AG10803 (cell line): ENCODE data around the gene FLNA.

Source experiments
- DNase-seq: peaks from one replicate; pipeline ENCODE4 v3.0.0; 2010; ENCODE audit warnings: low read depth
- H3K4me3 ChIP-seq: 2 replicates; pipeline ENCODE4 v1.5.1; 2011; ENCODE audit warnings: mild to moderate bottlenecking, low read length, control low read depth
- CTCF ChIP-seq: conservative IDR thresholded peaks from 2 replicates; pipeline ENCODE4 v1.5.1; 2011; ENCODE audit warnings: mild to moderate bottlenecking, low read length, control low read depth, inconsistent platforms

The FLNA gene

GRCh38 chrX:154382483-154383069, 8.1 kb upstream of the FLNA start:
- no peak for DNase-seq
- no peak for TF ChIP-seq CTCF
- H3K4me3 ChIP-seq: no peak overlapping the region

DNA sequence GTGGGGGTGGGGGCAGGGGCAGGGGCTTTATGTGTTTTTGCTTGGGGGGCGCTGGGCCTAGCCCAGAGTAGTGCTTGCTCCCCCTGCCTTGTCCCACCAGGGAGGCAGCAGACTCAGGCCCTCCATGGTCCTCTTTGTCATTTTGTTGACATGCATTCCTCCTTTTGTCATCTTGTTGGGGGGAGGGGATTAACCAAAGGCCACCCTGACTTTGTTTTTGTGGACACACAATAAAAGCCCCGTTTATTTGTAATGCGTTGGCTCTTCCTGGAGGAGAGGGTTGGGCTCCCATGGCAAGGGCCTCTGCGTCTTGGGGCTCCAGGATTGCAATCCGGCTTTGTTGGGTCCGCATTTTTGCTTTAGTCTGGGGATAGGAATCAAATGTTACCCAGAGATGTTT, 6.8 kb upstream of the FLNA start:
- no peak overlapping the region for H3K4me3 ChIP-seq
- no peak for DNase-seq
- TF ChIP-seq CTCF: no peak

DNA sequence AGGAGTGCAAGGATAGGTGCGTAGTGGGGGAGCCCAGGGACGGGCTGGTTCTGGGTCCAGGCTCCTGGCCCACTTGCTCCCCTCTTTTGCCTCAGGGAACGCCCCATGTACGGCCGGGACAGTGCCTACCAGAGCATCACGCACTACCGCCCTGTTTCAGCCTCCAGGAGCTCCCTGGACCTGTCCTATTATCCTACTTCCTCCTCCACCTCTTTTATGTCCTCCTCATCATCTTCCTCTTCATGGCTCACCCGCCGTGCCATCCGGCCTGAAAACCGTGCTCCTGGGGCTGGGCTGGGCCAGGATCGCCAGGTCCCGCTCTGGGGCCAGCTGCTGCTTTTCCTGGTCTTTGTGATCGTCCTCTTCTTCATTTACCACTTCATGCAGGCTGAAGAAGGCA, 6.4 kb upstream of the FLNA start:
- H3K4me3 ChIP-seq: peak overlapping the region; percentile 74
- DNase-seq: no peak
- TF ChIP-seq CTCF: no peak

GRCh38 chrX:154380153-154380552, 5.7 kb upstream of the FLNA start:
- H3K4me3 ChIP-seq: peak overlapping the region; percentile 74
- no peak for TF ChIP-seq CTCF
- no peak for DNase-seq

- no peak for DNase-seq
- peak overlapping the region; percentile 74 for H3K4me3 ChIP-seq
These were observed 5.1 kb upstream of the FLNA start for GRCh38 chrX:154379569-154379951.

DNA sequence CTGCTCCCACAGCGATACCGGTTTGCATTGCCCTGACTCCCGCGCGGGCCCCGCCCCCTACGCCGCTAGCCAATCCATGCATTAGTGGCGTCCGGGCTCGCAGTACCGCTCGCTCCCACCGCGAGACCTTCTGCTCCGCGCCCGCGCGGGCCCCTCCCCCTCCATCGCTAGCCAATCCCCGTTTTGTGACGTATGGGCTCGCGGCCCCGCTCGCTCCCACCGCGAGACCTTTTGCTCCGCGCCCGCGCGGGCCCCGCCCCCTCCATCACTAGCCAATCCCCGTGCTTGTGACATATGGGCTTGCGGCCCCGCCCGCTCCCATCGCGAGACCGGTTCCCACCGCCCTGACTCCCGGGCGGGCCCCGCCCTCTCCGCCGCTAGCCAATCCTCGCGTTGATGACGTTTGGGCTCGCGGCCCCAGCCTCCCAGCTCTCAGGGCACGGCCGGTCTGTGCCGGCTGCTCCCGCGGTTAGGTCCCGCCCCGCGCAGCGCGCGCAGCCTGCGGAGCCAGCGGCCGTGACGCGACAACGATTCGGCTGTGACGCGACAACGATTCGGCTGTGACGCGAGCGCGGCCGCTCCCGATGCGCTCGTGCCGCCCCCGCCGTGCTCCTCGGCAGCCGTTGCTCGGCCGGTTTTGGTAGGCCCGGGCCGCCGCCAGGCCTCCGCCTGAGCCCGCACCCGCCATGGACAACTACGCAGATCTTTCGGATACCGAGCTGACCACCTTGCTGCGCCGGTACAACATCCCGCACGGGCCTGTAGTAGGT, 4.5 kb upstream of the FLNA start, which contains the start of gene EMD:
Gene EMD, plus strand, starts transcription at position 497 of the 770 bp plus-strand sequence. Its CDS starts 190 bp downstream, at position 687.
- peak within 1 kb of the TSS; percentile 74 for H3K4me3 ChIP-seq
- DNase-seq: peak; percentile 97
- no peak for TF ChIP-seq CTCF

More at GRCh38 chrX:154379569-154379951, 5.1 kb upstream of the FLNA start:
- no peak for TF ChIP-seq CTCF

DNA sequence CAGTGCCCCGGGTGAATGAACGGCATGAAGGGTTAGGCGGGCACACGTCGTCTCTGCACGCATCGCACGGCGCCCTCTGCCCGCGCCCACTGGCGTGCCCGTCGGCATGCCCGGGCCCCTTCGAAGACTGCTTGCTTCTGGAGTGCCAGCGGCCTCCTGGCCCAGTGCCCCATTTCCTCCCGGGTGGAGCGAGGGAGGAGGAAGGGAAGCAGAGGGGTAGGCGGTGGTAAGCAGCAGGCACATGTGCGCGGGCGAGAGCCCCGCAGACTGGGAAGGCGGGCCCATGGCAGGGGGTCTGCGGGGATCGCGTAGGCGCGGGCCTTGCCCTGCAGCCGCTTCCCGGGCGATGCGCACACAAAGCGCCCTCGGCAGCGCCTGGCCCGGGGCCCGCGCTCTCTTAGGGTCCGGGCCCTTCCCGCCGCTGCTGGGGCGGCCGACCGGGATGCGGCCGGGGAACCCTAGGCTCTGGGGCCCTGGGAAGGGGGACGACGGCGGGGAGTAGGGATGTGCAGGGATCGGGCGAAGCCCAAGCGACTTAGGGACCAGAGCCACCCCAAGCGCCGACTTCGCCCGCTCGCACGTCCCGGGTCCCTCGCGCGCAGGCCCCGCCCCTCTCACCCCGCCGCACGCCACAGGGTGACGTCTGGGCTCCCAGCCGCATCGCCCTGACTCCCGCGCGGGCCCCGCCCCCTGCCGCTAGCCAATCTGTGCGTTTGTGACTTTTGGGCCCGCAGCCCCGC, 3.8 kb upstream of the FLNA start:
- peak; percentile 59 for DNase-seq

More for the DNA sequence above, 3.8 kb upstream of the FLNA start:
- H3K4me3 ChIP-seq: peak overlapping the region; percentile 49
- no peak for TF ChIP-seq CTCF
